ENCODE measurements around the gene REG4.

REG4 gene

GRCh38 chr1:119774746-119775490 is 36.3 kb downstream of the REG4 start:
- ATAC-seq (ENCODE audit: insufficient read depth, low read depth) (no peak), DNase-seq (no peak)
- H3K4me2 ChIP-seq (ENCODE audit: insufficient read depth, low read length) = no peak overlapping the region

GRCh38 chr1:119773711-119774241 is 37.5 kb downstream of the REG4 start:
- no peaks in the 10 kb centered on the region for H3K79me2 ChIP-seq (ENCODE audit: insufficient read depth, low read length)
- TF ChIP-seq EZH2 (IDR thresholded peaks at IDR 0.05; ENCODE audit: borderline replicate concordance, low read depth, low read length, severe bottlenecking) = no peak
- TF ChIP-seq CTCF (IDR thresholded peaks at IDR 0.05; ENCODE audit: borderline replicate concordance, extremely low read depth, low read length, poor library complexity, severe bottlenecking) = no peak
- no peak overlapping the region for H3K4me2 ChIP-seq (ENCODE audit: insufficient read depth, low read length)
- H3K27me3 ChIP-seq (ENCODE audit: insufficient read depth, low read length, poor library complexity) = peaks cover 13% of the 10 kb centered on the region
- H3K4me1 ChIP-seq (ENCODE audit: insufficient read depth, low read length) = no peaks in the 10 kb centered on the region
- no peak overlapping the region for H3K9ac ChIP-seq (ENCODE audit: low read depth, low read length)
- H2AFZ ChIP-seq (ENCODE audit: low read depth, low read length) = no peak overlapping the region
- DNase-seq = no peak
- no peaks in the 10 kb centered on the region for H4K20me1 ChIP-seq (ENCODE audit: insufficient read depth, low read length)
- ATAC-seq (ENCODE audit: insufficient read depth, low read depth) = no peak
- no peak overlapping the region for H3K4me3 ChIP-seq (ENCODE audit: low read depth in 1 of 2, low read length in 2 of 2)
- no peak overlapping the region for H3K27ac ChIP-seq (ENCODE audit: low read length)
- no peaks in the 10 kb centered on the region for H3K36me3 ChIP-seq (ENCODE audit: insufficient read depth, low read length)
- H3K9me3 ChIP-seq (ENCODE audit: insufficient read depth, low read length, severe bottlenecking) = no peaks in the 10 kb centered on the region

More at GRCh38 chr1:119774746-119775490, 36.3 kb downstream of the REG4 start:
- Histone ChIP-seq H3K4me1 (ENCODE audit: insufficient read depth, low read length) (no peaks in the 10 kb centered on the region), H3K36me3 (ENCODE audit: insufficient read depth, low read length) (no peaks in the 10 kb centered on the region), H3K4me3 (ENCODE audit: low read depth in 1 of 2, low read length in 2 of 2) (no peak overlapping the region), H3K79me2 (ENCODE audit: insufficient read depth, low read length) (no peaks in the 10 kb centered on the region), H3K9me3 (ENCODE audit: insufficient read depth, low read length, severe bottlenecking) (no peaks in the 10 kb centered on the region), H3K27ac (ENCODE audit: low read length) (no peak overlapping the region), H2AFZ (ENCODE audit: low read depth, low read length) (no peak overlapping the region), H3K9ac (ENCODE audit: low read depth, low read length) (no peak overlapping the region), H4K20me1 (ENCODE audit: insufficient read depth, low read length) (no peaks in the 10 kb centered on the region), H3K27me3 (ENCODE audit: insufficient read depth, low read length, poor library complexity) (peaks cover 13% of the 10 kb centered on the region)
- TF ChIP-seq EZH2 (IDR thresholded peaks at IDR 0.05; ENCODE audit: borderline replicate concordance, low read depth, low read length, severe bottlenecking) (no peak), CTCF (IDR thresholded peaks at IDR 0.05; ENCODE audit: borderline replicate concordance, extremely low read depth, low read length, poor library complexity, severe bottlenecking) (no peak)

- ATAC-seq (ENCODE audit: insufficient read depth, low read depth) (no peak), DNase-seq (no peak)
- no peaks in the 10 kb centered on the region for H3K4me1 ChIP-seq (ENCODE audit: insufficient read depth, low read length)
- H3K27me3 ChIP-seq (ENCODE audit: insufficient read depth, low read length, poor library complexity) = peaks cover 24% of the 10 kb centered on the region
- H3K9ac ChIP-seq (ENCODE audit: low read depth, low read length) = no peak overlapping the region
- H3K9me3 ChIP-seq (ENCODE audit: insufficient read depth, low read length, severe bottlenecking) = no peaks in the 10 kb centered on the region
- no peaks in the 10 kb centered on the region for H3K36me3 ChIP-seq (ENCODE audit: insufficient read depth, low read length)
- no peak overlapping the region for H3K27ac ChIP-seq (ENCODE audit: low read length)
- no peaks in the 10 kb centered on the region for H4K20me1 ChIP-seq (ENCODE audit: insufficient read depth, low read length)
- no peaks in the 10 kb centered on the region for H3K79me2 ChIP-seq (ENCODE audit: insufficient read depth, low read length)
- TF ChIP-seq EZH2 (IDR thresholded peaks at IDR 0.05; ENCODE audit: borderline replicate concordance, low read depth, low read length, severe bottlenecking) (no peak), CTCF (IDR thresholded peaks at IDR 0.05; ENCODE audit: borderline replicate concordance, extremely low read depth, low read length, poor library complexity, severe bottlenecking) (no peak)
- no peak overlapping the region for H3K4me3 ChIP-seq (ENCODE audit: low read depth in 1 of 2, low read length in 2 of 2)
- no peak overlapping the region for H2AFZ ChIP-seq (ENCODE audit: low read depth, low read length)
- no peak overlapping the region for H3K4me2 ChIP-seq (ENCODE audit: insufficient read depth, low read length)
Observed at GRCh38 chr1:119772298-119772697, 39.0 kb downstream of the REG4 start.

All from DND-41 (cell line).